ENCODE data around the gene ITGAL. TPM values are rescaled to one million over a fixed set of nuclear protein-coding genes. Genes with fewer than 3 reads are reported as not detected.

ITGAL gene
- total RNA-seq, 1 donor from 2014 or later: not detected

DNA sequence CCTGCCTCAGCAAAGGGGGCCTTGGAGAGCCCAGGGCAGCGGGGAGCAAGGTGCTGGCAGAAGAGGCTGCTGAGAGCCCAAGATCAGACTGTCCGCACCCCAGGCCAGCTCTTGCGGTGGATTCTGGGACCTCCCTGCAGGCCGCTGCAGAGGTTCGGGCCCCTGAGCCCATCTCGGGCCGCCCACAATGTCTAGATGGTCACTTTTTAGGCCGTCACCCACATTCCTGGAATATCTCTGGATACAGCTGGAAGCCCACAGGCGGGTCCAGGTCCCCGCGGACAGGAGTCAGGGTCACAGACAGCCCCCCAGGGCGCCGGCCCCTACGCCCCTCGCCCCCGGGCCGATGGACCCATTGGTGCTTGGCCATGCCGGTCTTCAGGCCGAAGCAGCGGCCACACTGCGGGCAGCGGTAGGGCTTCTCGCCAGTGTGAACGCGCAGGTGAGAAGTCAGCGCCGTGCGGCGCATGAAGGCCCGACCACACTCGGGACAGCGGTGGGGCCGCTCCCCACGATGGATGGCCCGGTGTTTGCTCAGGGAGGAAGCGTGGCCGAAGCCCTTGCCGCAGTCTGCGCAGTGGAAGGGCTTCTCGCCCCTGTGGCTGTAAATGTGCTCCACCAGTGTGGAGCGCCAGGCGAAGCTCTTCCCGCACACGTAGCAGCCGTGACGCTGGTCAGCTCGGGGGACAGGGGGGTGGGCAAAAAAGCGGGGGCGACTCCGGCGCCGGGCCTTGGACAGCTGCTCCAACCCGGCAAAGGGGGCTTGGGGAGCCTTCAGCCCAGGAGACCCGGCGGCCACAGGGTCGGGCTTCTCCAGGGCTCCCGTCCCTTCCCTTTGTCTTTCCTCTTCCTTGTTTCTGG, 60.0 kb downstream of the ITGAL start:
- Mint-ChIP-seq H3K27me3 (ENCODE audit: unreplicated experiment) (peaks cover 4% of the 10 kb centered on the region), H3K9me3 (ENCODE audit: unreplicated experiment) (peaks cover 17% of the 10 kb centered on the region), H3K36me3 (ENCODE audit: unreplicated experiment) (no peaks in the 10 kb centered on the region), H3K27ac (ENCODE audit: unreplicated experiment) (peak overlapping the region; percentile 87), H3K4me1 (ENCODE audit: low read depth, unreplicated experiment) (peaks cover 13% of the 10 kb centered on the region), H3K4me3 (ENCODE audit: unreplicated experiment) (peak overlapping the region; percentile 85)
- TF ChIP-seq, protein P1, sequence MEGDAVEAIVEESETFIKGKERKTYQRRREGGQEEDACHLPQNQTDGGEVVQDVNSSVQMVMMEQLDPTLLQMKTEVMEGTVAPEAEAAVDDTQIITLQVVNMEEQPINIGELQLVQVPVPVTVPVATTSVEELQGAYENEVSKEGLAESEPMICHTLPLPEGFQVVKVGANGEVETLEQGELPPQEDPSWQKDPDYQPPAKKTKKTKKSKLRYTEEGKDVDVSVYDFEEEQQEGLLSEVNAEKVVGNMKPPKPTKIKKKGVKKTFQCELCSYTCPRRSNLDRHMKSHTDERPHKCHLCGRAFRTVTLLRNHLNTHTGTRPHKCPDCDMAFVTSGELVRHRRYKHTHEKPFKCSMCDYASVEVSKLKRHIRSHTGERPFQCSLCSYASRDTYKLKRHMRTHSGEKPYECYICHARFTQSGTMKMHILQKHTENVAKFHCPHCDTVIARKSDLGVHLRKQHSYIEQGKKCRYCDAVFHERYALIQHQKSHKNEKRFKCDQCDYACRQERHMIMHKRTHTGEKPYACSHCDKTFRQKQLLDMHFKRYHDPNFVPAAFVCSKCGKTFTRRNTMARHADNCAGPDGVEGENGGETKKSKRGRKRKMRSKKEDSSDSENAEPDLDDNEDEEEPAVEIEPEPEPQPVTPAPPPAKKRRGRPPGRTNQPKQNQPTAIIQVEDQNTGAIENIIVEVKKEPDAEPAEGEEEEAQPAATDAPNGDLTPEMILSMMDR (IDR thresholded peaks at IDR 0.05; ENCODE audit: partially characterized antibody, unreplicated experiment): no peak
- no peak for DNase-seq

DNA sequence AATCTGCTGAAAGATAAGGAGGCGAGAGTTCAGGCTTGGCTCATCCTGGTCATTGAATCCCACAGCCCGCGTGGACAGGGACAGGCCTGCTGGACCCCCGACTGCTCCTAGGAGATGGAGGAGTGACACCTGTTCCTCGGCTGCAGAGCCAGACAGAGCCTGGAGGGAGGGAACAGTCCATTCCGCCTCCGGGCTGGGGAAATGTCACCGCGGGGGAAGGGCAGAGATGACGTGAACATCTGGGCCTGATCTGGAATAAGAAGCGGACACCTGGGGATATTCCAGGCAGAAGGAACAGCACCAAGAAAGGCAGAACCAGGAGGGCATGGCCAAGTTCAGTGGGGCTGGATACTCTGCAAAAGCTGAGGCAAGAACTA, 60.6 kb downstream of the ITGAL start:
- Mint-ChIP-seq H3K27me3 (ENCODE audit: unreplicated experiment) (peaks cover 4% of the 10 kb centered on the region), H3K4me1 (ENCODE audit: low read depth, unreplicated experiment) (peaks cover 7% of the 10 kb centered on the region), H3K4me3 (ENCODE audit: unreplicated experiment) (peak overlapping the region; percentile 85), H3K9me3 (ENCODE audit: unreplicated experiment) (peaks cover 12% of the 10 kb centered on the region), H3K27ac (ENCODE audit: unreplicated experiment) (peak overlapping the region; percentile 87), H3K36me3 (ENCODE audit: unreplicated experiment) (no peaks in the 10 kb centered on the region)
- DNase-seq: peak; percentile 31
- TF ChIP-seq, protein P1 (IDR thresholded peaks at IDR 0.05; ENCODE audit: partially characterized antibody, unreplicated experiment): no peak

DNA sequence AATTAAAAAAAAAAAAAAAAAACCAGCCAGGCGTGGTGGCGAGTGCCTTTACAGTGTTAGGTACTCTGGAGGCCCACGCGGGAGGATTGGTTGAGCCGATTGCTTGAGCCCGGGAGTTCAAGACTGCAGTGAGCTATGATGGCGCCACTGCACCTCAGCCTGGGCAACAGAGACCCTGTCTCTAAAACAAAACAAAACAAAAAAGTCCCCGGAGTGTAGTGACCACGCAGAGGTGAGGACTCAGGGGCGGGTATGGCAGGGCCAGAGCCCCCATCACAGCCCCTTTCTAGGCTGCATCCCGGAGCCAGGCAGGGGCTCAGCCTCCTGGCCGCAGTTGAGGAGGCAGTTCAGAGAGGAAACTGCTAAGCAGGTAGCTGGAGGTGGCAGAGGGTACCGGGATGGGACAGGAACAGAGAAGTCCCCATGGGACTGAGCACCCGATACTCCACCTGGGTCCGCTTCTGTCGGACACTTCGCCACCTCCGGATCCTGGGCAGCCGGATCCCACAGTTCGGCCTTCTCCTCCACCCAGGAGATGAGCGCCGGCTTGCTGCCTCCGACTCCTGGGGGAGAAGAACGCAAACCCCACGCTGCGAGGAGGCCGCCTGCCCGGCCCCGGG, 61.3 kb downstream of the ITGAL start:
- peak; percentile 29 for DNase-seq
- Mint-ChIP-seq H3K9me3 (ENCODE audit: unreplicated experiment) (peaks cover 12% of the 10 kb centered on the region), H3K36me3 (ENCODE audit: unreplicated experiment) (no peaks in the 10 kb centered on the region), H3K27me3 (ENCODE audit: unreplicated experiment) (peaks cover 4% of the 10 kb centered on the region), H3K4me1 (ENCODE audit: low read depth, unreplicated experiment) (peaks cover 7% of the 10 kb centered on the region), H3K4me3 (ENCODE audit: unreplicated experiment) (peak overlapping the region; percentile 87), H3K27ac (ENCODE audit: unreplicated experiment) (peak overlapping the region; percentile 70)
- TF ChIP-seq, protein P1 (IDR thresholded peaks at IDR 0.05; ENCODE audit: partially characterized antibody, unreplicated experiment): no peak

DNA sequence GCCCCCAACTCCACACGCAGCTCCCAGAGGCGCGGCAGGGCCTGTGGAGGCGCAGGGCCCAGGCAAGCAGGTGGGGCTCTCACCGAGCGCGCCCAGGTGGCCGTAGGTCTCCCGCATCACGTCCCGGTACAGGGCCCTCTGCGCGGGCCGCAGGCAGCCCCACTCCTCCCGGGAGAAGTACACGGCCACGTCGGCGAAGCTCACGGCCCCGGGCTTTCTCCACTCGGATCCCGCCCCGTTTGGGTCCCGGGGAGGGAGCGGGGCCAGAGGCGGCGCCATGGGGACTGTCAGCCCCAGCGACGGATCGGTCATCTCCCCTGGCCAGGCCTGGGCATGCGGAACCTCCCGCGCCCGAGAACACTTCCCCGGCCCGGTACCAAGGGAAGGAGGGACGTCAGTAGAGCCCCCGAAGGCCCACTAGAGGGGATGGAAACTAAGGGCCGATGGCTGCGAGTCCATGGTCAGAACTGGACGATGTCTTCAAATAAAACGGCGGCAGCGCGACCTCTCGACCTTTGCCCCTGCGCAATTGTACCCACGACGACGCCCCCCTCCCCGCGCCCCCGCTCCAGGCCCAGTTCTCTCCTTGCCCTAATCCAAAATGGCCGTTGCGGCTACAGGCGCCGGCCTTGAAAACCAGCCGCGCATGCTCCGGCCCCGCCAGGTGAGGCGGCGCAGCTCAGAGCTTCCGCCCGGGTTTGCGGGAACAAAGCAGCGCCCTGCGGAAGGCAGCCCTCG, 62.0 kb downstream of the ITGAL start, which contains the start of gene ZNF747:
Gene ZNF747 (minus strand): TSS at position 491 of the 738 bp plus-strand sequence. CDS start 179 bp downstream, at position 312.
- Mint-ChIP-seq H3K4me1 (ENCODE audit: low read depth, unreplicated experiment) (peaks cover 7% of the 10 kb centered on the region), H3K27ac (ENCODE audit: unreplicated experiment) (peak within 1 kb of the TSS; percentile 96), H3K36me3 (ENCODE audit: unreplicated experiment) (no peaks in the 10 kb centered on the region), H3K9me3 (ENCODE audit: unreplicated experiment) (peaks cover 12% of the 10 kb centered on the region), H3K27me3 (ENCODE audit: unreplicated experiment) (peaks cover 4% of the 10 kb centered on the region), H3K4me3 (ENCODE audit: unreplicated experiment) (peak within 1 kb of the TSS; percentile 98)
- peak; percentile 93 for DNase-seq
- TF ChIP-seq, protein P1 (IDR thresholded peaks at IDR 0.05; ENCODE audit: partially characterized antibody, unreplicated experiment): no peak
